Mucosa of descending colon (tissue), 3 donors: ENCODE measurements around the gene TMEM40. TPM values are rescaled to one million over a fixed set of nuclear protein-coding genes. Genes with fewer than 3 reads are reported as not detected.

Experiments used
- ATAC-seq: fragments of 200-7000 bp; cut with Tn5 transposase; one replicate; pipeline ENCODE4 v1.9.1; 2020; ENCODE audit warnings: mild to moderate bottlenecking, moderate library complexity
- DNase-seq, 3 donors: peaks; one replicate each; pipeline ENCODE4 v3.0.0-alpha.2; 2020
- H3K36me3 ChIP-seq: fragments of 200-600 bp; one replicate; pipeline ENCODE4 v1.8.0; 2021; ENCODE audit warnings: low read depth, mild to moderate bottlenecking
- H3K4me1 ChIP-seq: fragments of 200-600 bp; one replicate; pipeline ENCODE4 v1.8.0; 2021; ENCODE audit warnings: low read depth, mild to moderate bottlenecking
- H3K4me3 ChIP-seq: fragments of 200-600 bp; one replicate; pipeline ENCODE4 v1.8.0; 2021; ENCODE audit warnings: mild to moderate bottlenecking
- H3K9me3 ChIP-seq: fragments of 200-600 bp; one replicate; pipeline ENCODE4 v1.8.0; 2021; ENCODE audit warnings: mild to moderate bottlenecking
- CTCF ChIP-seq: fragments of 200-600 bp; IDR thresholded peaks from one replicate; pipeline ENCODE4 v1.8.0; 2022; ENCODE audit warnings: antibody characterized with exemption, mild to moderate bottlenecking
- intact Hi-C, 2 donors: fragments of 100-400 bp; cut with DNase I in 1 of 2; cut with micrococcal nuclease in 1 of 2; formaldehyde crosslinking; loops; one replicate each; pipeline versions ENCODE4 v1.11.0 to v1.11.1; 2022; cut with DNase I, micrococcal nuclease
- total RNA-seq, 3 donors: library from RNA; stranded (reverse); fragmentation: NEBNext Ultra II Directional in 2 of 3; extraction: Animal tissue kit (Norgen Biotek cat#: 25700) in 2 of 3; gene quantifications; one replicate each; pipeline versions ENCODE4 v1.2.1 to v1.2.4, GENCODE V29; 2021 to 2023
- donor health status: DM: no; HTN: no; CAD: no; lungs with moderate emphysema.
- donor health status: DM: no; HTN: no; CAD: no.
- donor health status: DM: no; HTN: yes; CAD: no.

TMEM40 gene
- total RNA-seq, 3 donors from 2014 or later, result not detected

GRCh38 chr3:12692444-12692843, 66.6 kb downstream of the TMEM40 start:
- H3K4me1 ChIP-seq, result peaks cover 4% of the 10 kb centered on the region
- no peaks in the 10 kb centered on the region for H3K36me3 ChIP-seq
- no peaks in the 10 kb centered on the region for H3K9me3 ChIP-seq
- DNase-seq (no peak), ATAC-seq (no peak)
- no peak for TF ChIP-seq CTCF
- intact Hi-C loops, result no loop called here
- no peak overlapping the region for H3K4me3 ChIP-seq

GRCh38 chr3:12689997-12690711, 68.9 kb downstream of the TMEM40 start:
- DNase-seq, result no peak
- intact Hi-C loops, result no loop called here
- Histone ChIP-seq H3K9me3 (no peaks in the 10 kb centered on the region), H3K36me3 (no peaks in the 10 kb centered on the region), H3K4me1 (peaks cover 4% of the 10 kb centered on the region), H3K4me3 (no peak overlapping the region)
- ATAC-seq, result no peak
- TF ChIP-seq CTCF, result no peak

DNA sequence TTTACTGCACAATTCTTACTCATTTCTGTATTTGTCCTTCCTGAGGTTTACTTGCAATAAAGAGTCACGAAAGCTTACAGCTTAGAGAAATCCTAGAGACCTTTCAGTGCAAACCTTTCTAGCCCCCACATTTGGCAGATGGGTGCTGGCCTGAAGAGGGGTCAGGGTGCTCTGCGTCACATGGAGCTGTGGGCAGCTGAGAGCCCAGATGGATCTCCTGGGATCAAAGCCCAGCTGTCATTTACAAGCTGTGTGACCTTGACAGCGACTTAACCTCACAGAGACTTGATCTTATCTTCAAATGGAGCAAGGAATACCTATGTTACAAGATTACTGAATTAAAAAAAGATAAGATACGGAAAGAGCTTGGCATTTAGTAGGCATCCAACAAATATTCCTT, 71.1 kb downstream of the TMEM40 start:
- ATAC-seq (no peak), DNase-seq (no peak)
- Histone ChIP-seq H3K9me3 (no peaks in the 10 kb centered on the region), H3K4me1 (no peaks in the 10 kb centered on the region), H3K4me3 (no peak overlapping the region), H3K36me3 (no peaks in the 10 kb centered on the region)
- intact Hi-C loops, result no loop called here
- no peak for TF ChIP-seq CTCF

GRCh38 chr3:12686096-12686495, 73.0 kb downstream of the TMEM40 start:
- intact Hi-C loops, result no loop called here
- no peak for TF ChIP-seq CTCF
- ATAC-seq, result no peak

More at GRCh38 chr3:12686096-12686495, 73.0 kb downstream of the TMEM40 start:
- Histone ChIP-seq H3K9me3 (no peaks in the 10 kb centered on the region), H3K4me1 (no peaks in the 10 kb centered on the region), H3K36me3 (no peaks in the 10 kb centered on the region), H3K4me3 (no peak overlapping the region)
- DNase-seq, result no peak

Other genes starting within 250 kb of the TMEM40 start
- 1 to 10 TPM; 2.2 to 8.2 (median 5.3) TPM for gene MKRN2OS, start 213.8 kb downstream of the TMEM40 start, total RNA-seq
- gene MKRN2, start 202.2 kb downstream of the TMEM40 start, total RNA-seq, result 10 to 100 TPM; 19.5 to 23.8 (median 20.2) TPM
- 10 to 100 TPM; 75.4 to 99.7 (median 76.9) TPM for gene RAF1, start 95.1 kb downstream of the TMEM40 start, total RNA-seq
- 10 to 100 TPM in 1 of 3 donors, 1 to 10 TPM in 2; 1.3 to 14.1 (median 1.4) TPM for gene CAND2, start 37.4 kb upstream of the TMEM40 start, total RNA-seq
- 1,000 to 10,000 TPM; 1,042 to 1,233 (median 1,185) TPM for gene RPL32, start 82.3 kb upstream of the TMEM40 start, total RNA-seq